K562 (cell line): ENCODE data around the gene MYOZ1. TPM values are rescaled to one million over a fixed set of nuclear protein-coding genes. Genes with fewer than 3 reads are reported as not detected.
A peak's percentile ranks its signal among the peaks of the same experiment; 100 is the strongest.

Experiments used
- ATAC-seq: fragments of 200-7000 bp; cut with Tn5 transposase; 3 replicates; pipeline ENCODE4 v1.9.1; 2020; ENCODE audit warnings: moderate library complexity
- BruUV-seq: library from RNA; stranded (reverse); fragments of 400-500 nt; replicated peaks from 2 replicates; lab custom pipeline; 2021; lab: Mats Ljungman, UMichigan
- CTCF ChIA-PET: fragments of 300-600 bp; formaldehyde crosslinking; extraction: SDS; loops from one replicate; lab custom pipeline; 2021; ENCODE audit warnings: low intra/inter-chr PET ratio; lab: Yijun Ruan, JAX
- POLR2A ChIA-PET: fragments of 300-600, 350-650 bp; sonication (Branson Sonifier 250); formaldehyde crosslinking; extraction: SDS; loops from one replicate; lab custom pipeline; 2021; ENCODE audit warnings: antibody characterized with exemption, inconsistent platforms; lab: Yijun Ruan, JAX
- DNase-seq, 4 experiments: peaks; one replicate each; pipeline versions ENCODE4 v3.0.0 to v3.0.0-alpha.2; 2011 to 2018; ENCODE audit warnings: low spot score in 3 of 4, mixed read lengths in 3 of 4; ENCODE audit errors: extremely low read depth in 1 of 4
- FAIRE-seq: peaks from 2 replicates; lab custom pipeline; 2011; peaks lifted over from hg19 to GRCh38; lab: Jason Lieb, UNC
- H2AFZ ChIP-seq: 2 replicates; pipeline ENCODE4 v1.6.0; 2011; ENCODE audit warnings: low read depth, low read length, control low read depth, inconsistent platforms
- H3K27ac ChIP-seq: fragments of 200-600 bp; 3 replicates; pipeline ENCODE4 v1.8.0; 2011; ENCODE audit warnings: low read depth, mild to moderate bottlenecking, control low read depth, inconsistent platforms, low read length, moderate library complexity, mixed read lengths; ENCODE audit errors: extremely low read depth
- H3K27me3 ChIP-seq, 2 experiments: fragments of 300-600 bp in 1 of 2; 2 replicates in 1 of 2; 3 replicates in 1 of 2; pipeline versions ENCODE4 v1.6.0 to v1.8.0; 2011; ENCODE audit warnings: inconsistent platforms in 2 of 2, low read length in 2 of 2, mild to moderate bottlenecking in 1 of 2, mixed read lengths in 1 of 2, moderate library complexity in 1 of 2; ENCODE audit not compliant: control insufficient read depth in 2 of 2, insufficient read depth in 2 of 2
- H3K36me3 ChIP-seq: fragments of 300-600 bp; 3 replicates; pipeline ENCODE4 v1.8.0; 2011; ENCODE audit warnings: mild to moderate bottlenecking, low read length, inconsistent platforms; ENCODE audit not compliant: control insufficient read depth, insufficient read depth
- H3K4me1 ChIP-seq, 2 experiments: fragments of 200-600 bp in 1 of 2; replicated peaks in 1 of 2; 2 replicates in 1 of 2; 3 replicates in 1 of 2; pipeline versions ENCODE4 v1.5.1 to v1.8.0; 2011; ENCODE audit warnings: inconsistent platforms in 2 of 2, low read length in 2 of 2, mild to moderate bottlenecking in 1 of 2, mixed read lengths in 1 of 2, moderate library complexity in 1 of 2; ENCODE audit not compliant: control insufficient read depth in 2 of 2, insufficient read depth in 2 of 2
- H3K4me2 ChIP-seq: 2 replicates; pipeline ENCODE4 v1.6.1; 2011; ENCODE audit warnings: low read length, control low read depth, inconsistent platforms, mixed read lengths; ENCODE audit not compliant: insufficient read depth
- H3K4me3 ChIP-seq: fragments of 200-600 bp; sonication (generic), shearing (Covaris generic); 2 replicates; pipeline ENCODE4 v1.5.1; 2016; ENCODE audit warnings: control low read depth, inconsistent platforms
- H3K79me2 ChIP-seq: fragments of 200-600 bp; 3 replicates; pipeline ENCODE4 v1.8.0; 2011; ENCODE audit warnings: low read length, inconsistent platforms; ENCODE audit not compliant: control insufficient read depth, insufficient read depth
- H3K9ac ChIP-seq, 2 experiments: 2 replicates each; pipeline versions ENCODE4 v1.6.0 to v1.6.1; 2011; ENCODE audit warnings: low read depth in 2 of 2, low read length in 2 of 2, control low read depth in 1 of 2, inconsistent platforms in 1 of 2, mild to moderate bottlenecking in 1 of 2, mixed read lengths in 1 of 2; ENCODE audit not compliant: insufficient read depth in 1 of 2
- H3K9me1 ChIP-seq: one replicate; pipeline ENCODE4 v1.6.0; 2011; ENCODE audit warnings: inconsistent platforms, mild to moderate bottlenecking, low read length, moderate library complexity; ENCODE audit not compliant: control insufficient read depth, insufficient read depth
- H3K9me3 ChIP-seq: replicated peaks from 2 replicates; pipeline ENCODE4 v1.5.1; 2011; ENCODE audit warnings: low read depth, low read length, inconsistent platforms; ENCODE audit not compliant: control insufficient read depth, insufficient read depth
- H4K20me1 ChIP-seq: replicated peaks from 2 replicates; pipeline ENCODE4 v1.6.1; 2011; ENCODE audit warnings: low read length, inconsistent platforms, mixed read lengths; ENCODE audit not compliant: control insufficient read depth, insufficient read depth
- EP300 ChIP-seq: IDR thresholded peaks from 2 replicates; pipeline ENCODE4 v1.6.1; 2012; ENCODE audit warnings: low read length, improper control_type of control experiment
- MBD2 ChIP-seq: sonication (generic); IDR thresholded peaks from 2 replicates; pipeline ENCODE4 v1.6.1; 2016; ENCODE audit warnings: low read depth, borderline replicate concordance
- NELFE ChIP-seq: IDR thresholded peaks from 2 replicates; pipeline ENCODE4 v1.6.1; 2011; ENCODE audit warnings: mild to moderate bottlenecking; ENCODE audit not compliant: insufficient read depth, insufficient read length
- RCOR1 ChIP-seq, 2 experiments: IDR thresholded peaks; 2 replicates each; pipeline ENCODE4 v1.6.1; 2012; ENCODE audit warnings: low read depth in 2 of 2, low read length in 2 of 2, borderline replicate concordance in 1 of 2, improper control_type of control experiment in 1 of 2
- ZKSCAN8 ChIP-seq: fragments of 200-800 bp; sonication (Bioruptor generic); IDR thresholded peaks from 2 replicates; pipeline ENCODE4 v1.6.1; 2016; ENCODE audit warnings: missing genetic modification characterization, missing compliant biosample characterization
- WGBS: fragments of 100-300 bp; shearing (Covaris generic); methylation state at CpG from one replicate; pipeline ENCODE4 v1.1.6; 2016; ENCODE audit warnings: low coverage, mixed read lengths; ENCODE audit not compliant: insufficient coverage; ENCODE audit errors: missing lambda C conversion rate; 5-methylcytosine and 5-hydroxymethylcytosine counted together
- in situ Hi-C: fragments of 300-500 bp; cut with MboI; formaldehyde crosslinking; loops from 4 replicates; pipeline ENCODE4 v1.15.0; 2018; ENCODE audit warnings: inconsistent platforms, mixed read lengths
- intact Hi-C: fragments of 100-400 bp; cut with micrococcal nuclease; formaldehyde crosslinking; loops from 2 replicates; pipeline ENCODE4 v1.14.2; 2022
- polyA plus RNA-seq, 8 experiments: library from polyadenylated mRNA; depleted of rRNA in 4 of 8; stranded (reverse) in 5 of 8; unstranded in 3 of 8; fragments of >200 nt; fragmentation: Nextera tagmentation in 2 of 8; fragmentation: Illumina TruSeq in 1 of 8; extraction: Ambion mirVana in 2 of 8; extraction: Trizol in 1 of 8; gene quantifications; 2 replicates each; pipeline versions ENCODE4 v1.2.1 to v1.2.3, GENCODE V29; 2011 to 2014; ENCODE audit warnings: inconsistent platforms in 1 of 8, missing spikeins in 1 of 8
- total RNA-seq, 7 experiments: library from RNA; depleted of rRNA in 6 of 7; stranded (reverse); fragments of >200 nt in 6 of 7; fragmentation: Illumina TruSeq in 2 of 7; extraction: Trizol in 2 of 7; gene quantifications; 2 replicates each; pipeline versions ENCODE4 v1.2.1 to v1.2.3, GENCODE V29; 2011 to 2021; ENCODE audit warnings: low replicate concordance in 1 of 7
- TF ChIP-seq, protein P1 (sequence below): fragments of 450-650 bp; formaldehyde crosslinking; IDR thresholded peaks from 2 replicates; pipeline ENCODE4 v1.4.0; 2020; ENCODE audit warnings: mild to moderate bottlenecking, moderate library complexity
- TF ChIP-seq, protein P2 (sequence below), 2 experiments: fragments of 450-650 bp; IDR thresholded peaks; 2 replicates each; pipeline ENCODE4 v1.6.1; 2016
- TF ChIP-seq, protein P3 (sequence below): IDR thresholded peaks from 2 replicates; pipeline ENCODE4 v1.6.1; 2011; ENCODE audit not compliant: insufficient read length; ENCODE audit errors: extremely low read depth
- TF ChIP-seq, protein P4 (sequence below): fragments of 250-450 bp; sonication (Bioruptor Pico); IDR thresholded peaks from 2 replicates; pipeline ENCODE4 v1.5.0; 2020; ENCODE audit warnings: mild to moderate bottlenecking, borderline replicate concordance

The MYOZ1 gene
- total and polyA plus RNA-seq, 9 of the 15 experiments (the other 6 are each of a cell fraction or from before 2014, with no cell fraction given) = 0.03 to 0.18 (median 0.07) TPM; not detected in 5

DNA sequence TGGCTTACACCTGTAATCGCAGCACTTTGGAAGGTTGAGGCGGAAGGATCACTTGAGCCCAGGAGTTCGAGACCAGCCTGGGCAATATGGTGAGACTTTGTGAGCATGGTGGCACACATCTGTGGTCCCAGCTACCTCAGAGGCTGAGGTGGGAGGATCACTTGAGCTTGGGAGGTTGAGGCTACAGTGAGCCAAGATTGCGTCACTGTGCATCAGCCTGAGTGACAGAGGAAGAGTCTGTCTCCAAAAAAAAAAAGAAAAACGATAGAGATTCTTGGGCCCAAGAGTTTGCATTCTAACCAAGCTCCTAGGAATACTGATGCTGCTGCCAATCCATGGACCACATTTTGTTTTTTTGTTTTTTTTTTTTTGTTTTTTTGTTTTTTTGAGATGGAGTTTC, 12.1 kb downstream of the MYOZ1 start (continued):
- TF ChIP-seq, protein P1, sequence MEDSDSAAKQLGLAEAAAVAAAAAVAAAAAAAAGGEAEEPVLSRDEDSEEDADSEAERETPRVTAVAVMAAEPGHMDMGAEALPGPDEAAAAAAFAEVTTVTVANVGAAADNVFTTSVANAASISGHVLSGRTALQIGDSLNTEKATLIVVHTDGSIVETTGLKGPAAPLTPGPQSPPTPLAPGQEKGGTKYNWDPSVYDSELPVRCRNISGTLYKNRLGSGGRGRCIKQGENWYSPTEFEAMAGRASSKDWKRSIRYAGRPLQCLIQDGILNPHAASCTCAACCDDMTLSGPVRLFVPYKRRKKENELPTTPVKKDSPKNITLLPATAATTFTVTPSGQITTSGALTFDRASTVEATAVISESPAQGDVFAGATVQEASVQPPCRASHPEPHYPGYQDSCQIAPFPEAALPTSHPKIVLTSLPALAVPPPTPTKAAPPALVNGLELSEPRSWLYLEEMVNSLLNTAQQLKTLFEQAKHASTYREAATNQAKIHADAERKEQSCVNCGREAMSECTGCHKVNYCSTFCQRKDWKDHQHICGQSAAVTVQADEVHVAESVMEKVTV (CRISPR knock-in tag) = no peak
- TF ChIP-seq, protein P2, sequence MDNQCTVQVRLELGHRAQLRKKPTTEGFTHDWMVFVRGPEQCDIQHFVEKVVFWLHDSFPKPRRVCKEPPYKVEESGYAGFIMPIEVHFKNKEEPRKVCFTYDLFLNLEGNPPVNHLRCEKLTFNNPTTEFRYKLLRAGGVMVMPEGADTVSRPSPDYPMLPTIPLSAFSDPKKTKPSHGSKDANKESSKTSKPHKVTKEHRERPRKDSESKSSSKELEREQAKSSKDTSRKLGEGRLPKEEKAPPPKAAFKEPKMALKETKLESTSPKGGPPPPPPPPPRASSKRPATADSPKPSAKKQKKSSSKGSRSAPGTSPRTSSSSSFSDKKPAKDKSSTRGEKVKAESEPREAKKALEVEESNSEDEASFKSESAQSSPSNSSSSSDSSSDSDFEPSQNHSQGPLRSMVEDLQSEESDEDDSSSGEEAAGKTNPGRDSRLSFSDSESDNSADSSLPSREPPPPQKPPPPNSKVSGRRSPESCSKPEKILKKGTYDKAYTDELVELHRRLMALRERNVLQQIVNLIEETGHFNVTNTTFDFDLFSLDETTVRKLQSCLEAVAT (IDR thresholded peaks at IDR 0.05) = no peak
- TF ChIP-seq, all 486 proteins: peak for 4

DNA sequence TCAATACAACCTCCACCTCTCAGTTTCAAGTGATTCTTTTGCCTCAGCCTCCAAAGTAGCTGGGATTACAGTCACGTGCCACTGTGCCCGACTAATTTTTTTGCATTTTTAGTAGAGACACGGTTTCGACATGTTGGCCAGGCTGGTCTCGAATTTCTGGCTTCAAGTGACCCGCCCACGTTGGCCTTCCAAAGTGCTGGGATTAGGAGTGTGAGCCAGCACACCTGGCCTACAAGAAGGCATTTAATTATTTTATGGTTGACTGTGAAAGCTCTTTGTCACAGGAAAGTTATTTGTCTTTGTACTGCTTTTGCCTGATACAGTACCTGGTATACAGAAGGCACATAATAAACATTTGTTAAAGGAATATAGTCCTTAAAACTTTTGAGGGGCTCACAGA, 12.9 kb downstream of the MYOZ1 start:
- CTCF ChIA-PET = interaction anchor here (0.6 kb wide), 1 partner anchor 96 kb away, joined by 3 read pairs; no protein-coding TSS in a partner anchor
- Histone ChIP-seq H3K4me2 (no peak overlapping the region), H3K9ac (no peak overlapping the region), H3K4me3 (no peak overlapping the region), H3K9me3 (no peaks in the 10 kb centered on the region), H3K79me2 (peaks cover 33% of the 10 kb centered on the region)
- no peak for DNase-seq
- TF ChIP-seq, protein P3, sequence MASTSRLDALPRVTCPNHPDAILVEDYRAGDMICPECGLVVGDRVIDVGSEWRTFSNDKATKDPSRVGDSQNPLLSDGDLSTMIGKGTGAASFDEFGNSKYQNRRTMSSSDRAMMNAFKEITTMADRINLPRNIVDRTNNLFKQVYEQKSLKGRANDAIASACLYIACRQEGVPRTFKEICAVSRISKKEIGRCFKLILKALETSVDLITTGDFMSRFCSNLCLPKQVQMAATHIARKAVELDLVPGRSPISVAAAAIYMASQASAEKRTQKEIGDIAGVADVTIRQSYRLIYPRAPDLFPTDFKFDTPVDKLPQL = no peak
- TF ChIP-seq RCOR1 (IDR thresholded peaks at IDR 0.05; ENCODE audit: borderline replicate concordance in 1 of 2, low read depth in 2 of 2, low read length in 2 of 2) (no peak), EP300 (no peak), NELFE (no peak), MBD2 (no peak), ZKSCAN8 (peak; percentile 74; the same call in 1 of the 2 replicates)
- TF ChIP-seq, protein P4, sequence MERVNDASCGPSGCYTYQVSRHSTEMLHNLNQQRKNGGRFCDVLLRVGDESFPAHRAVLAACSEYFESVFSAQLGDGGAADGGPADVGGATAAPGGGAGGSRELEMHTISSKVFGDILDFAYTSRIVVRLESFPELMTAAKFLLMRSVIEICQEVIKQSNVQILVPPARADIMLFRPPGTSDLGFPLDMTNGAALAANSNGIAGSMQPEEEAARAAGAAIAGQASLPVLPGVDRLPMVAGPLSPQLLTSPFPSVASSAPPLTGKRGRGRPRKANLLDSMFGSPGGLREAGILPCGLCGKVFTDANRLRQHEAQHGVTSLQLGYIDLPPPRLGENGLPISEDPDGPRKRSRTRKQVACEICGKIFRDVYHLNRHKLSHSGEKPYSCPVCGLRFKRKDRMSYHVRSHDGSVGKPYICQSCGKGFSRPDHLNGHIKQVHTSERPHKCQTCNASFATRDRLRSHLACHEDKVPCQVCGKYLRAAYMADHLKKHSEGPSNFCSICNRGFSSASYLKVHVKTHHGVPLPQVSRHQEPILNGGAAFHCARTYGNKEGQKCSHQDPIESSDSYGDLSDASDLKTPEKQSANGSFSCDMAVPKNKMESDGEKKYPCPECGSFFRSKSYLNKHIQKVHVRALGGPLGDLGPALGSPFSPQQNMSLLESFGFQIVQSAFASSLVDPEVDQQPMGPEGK = no peak
- TF ChIP-seq, all 486 proteins: peak for 1
- Histone ChIP-seq H3K27ac (no peak overlapping the region), H4K20me1 (no peaks in the 10 kb centered on the region), H3K27me3 (no peaks in the 10 kb centered on the region), H2AFZ (no peak overlapping the region), H3K36me3 (no peaks in the 10 kb centered on the region), H3K4me1 (peaks cover 7 to 14% of the 10 kb centered on the region in 2 experiments; a peak in 4 of 5 replicates), H3K9me1 (no peaks in the 10 kb centered on the region)
- ATAC-seq = no peak
- WGBS = 65% methylated on average over 7 of the region's 7 CpGs
- intact Hi-C loops = loop anchor here (5.0 kb wide), 2 partner anchors 36 to 101 kb away; partner anchors contain the start of gene USP54
- no TSS peak for BruUV-seq
- FAIRE-seq = no peak
- POLR2A ChIA-PET = interaction anchor here (1.6 to 2.9 kb wide), 5 partner anchors 10 to 376 kb away, joined by 5 to 13 read pairs (median 6); partner anchors contain the start of gene MRPS16
- in situ Hi-C loops = no loop called here
